OCI-LY3 (cell line): ENCODE data around the gene CNTN2.
A peak's percentile ranks its signal among the peaks of the same experiment; 100 is the strongest.

Experiments
- H2AFZ ChIP-seq: fragments of 200-600, 300-600 bp; shearing (Covaris generic); 2 replicates; pipeline ENCODE4 v1.6.0; 2014; ENCODE audit warnings: antibody characterized with exemption, low read depth, low read length
- H3K27ac ChIP-seq: fragments of 200-600, 300-600 bp; sonication (generic); 2 replicates; pipeline ENCODE4 v1.5.1; 2014; ENCODE audit warnings: mild to moderate bottlenecking, low read length, moderate library complexity, mixed read lengths
- H3K27me3 ChIP-seq: fragments of 200-600, 300-600 bp; sonication (generic); 2 replicates; pipeline ENCODE4 v1.6.1; 2014; ENCODE audit warnings: low read depth, low read length, mixed read lengths
- H3K36me3 ChIP-seq: fragments of 200-600, 300-600 bp; sonication (generic); replicated peaks from 2 replicates; pipeline ENCODE3; 2014; ENCODE audit warnings: low read depth, low read length, mixed read lengths
- H3K4me1 ChIP-seq: fragments of 300-600, 200-600 bp; sonication (generic); 2 replicates; pipeline ENCODE4 v1.6.1; 2014; ENCODE audit warnings: low read length, mixed read lengths
- H3K4me2 ChIP-seq: fragments of 200-600, 300-600 bp; sonication (generic); 2 replicates; pipeline ENCODE4 v1.6.1; 2014; ENCODE audit warnings: low read length, mixed read lengths
- H3K4me3 ChIP-seq: fragments of 300-600, 200-600 bp; sonication (generic); 2 replicates; pipeline ENCODE4 v1.5.1; 2014; ENCODE audit warnings: antibody characterized with exemption, mild to moderate bottlenecking, low read length, moderate library complexity
- H3K79me2 ChIP-seq: fragments of 300-600, 200-600 bp; shearing (Covaris generic); 2 replicates; pipeline ENCODE4 v1.6.1; 2014; ENCODE audit warnings: mild to moderate bottlenecking, low read length, mixed read lengths
- H3K9ac ChIP-seq: fragments of 300-600, 200-600 bp; shearing (Covaris generic); 2 replicates; pipeline ENCODE4 v1.6.0; 2014; ENCODE audit warnings: mild to moderate bottlenecking, low read length, moderate library complexity
- H3K9me3 ChIP-seq: fragments of 200-600, 300-600 bp; shearing (Covaris generic); 2 replicates; pipeline ENCODE4 v1.6.1; 2014; ENCODE audit warnings: low read length, mixed read lengths; ENCODE audit not compliant: insufficient read depth
- H4K20me1 ChIP-seq: fragments of 200-600, 300-600 bp; sonication (generic); 2 replicates; pipeline ENCODE4 v1.6.1; 2016; ENCODE audit warnings: low read length, mixed read lengths; ENCODE audit not compliant: insufficient read depth
- CTCF ChIP-seq: fragments of 200-600, 300-600 bp; sonication (generic); IDR thresholded peaks from 2 replicates; pipeline ENCODE4 v1.5.1; 2014; ENCODE audit warnings: antibody characterized with exemption, low read length, low read depth
- EZH2phosphoT487 ChIP-seq: fragments of 200-600 bp; shearing (Covaris generic); IDR thresholded peaks from 2 replicates; pipeline ENCODE4 v1.6.1; 2018; ENCODE audit warnings: antibody characterized with exemption, mixed run types, low read depth

CNTN2 gene

GRCh38 chr1:205052690-205053089, 9.7 kb downstream of the CNTN2 start:
- peaks cover 7% of the 10 kb centered on the region for H3K4me1 ChIP-seq
- H3K27ac ChIP-seq = no peak overlapping the region
- TF ChIP-seq CTCF (no peak), EZH2phosphoT487 (no peak)
- H3K4me3 ChIP-seq = peak overlapping the region; percentile 19; the same call in 1 of the 2 replicates
- no peaks in the 10 kb centered on the region for H3K36me3 ChIP-seq
- no peaks in the 10 kb centered on the region for H3K79me2 ChIP-seq
- H4K20me1 ChIP-seq = no peaks in the 10 kb centered on the region
- H3K9ac ChIP-seq = no peak overlapping the region
- peak overlapping the region; percentile 23 for H3K4me2 ChIP-seq
- H2AFZ ChIP-seq = no peak overlapping the region
- H3K27me3 ChIP-seq = peaks cover 62% of the 10 kb centered on the region
- no peaks in the 10 kb centered on the region for H3K9me3 ChIP-seq

GRCh38 chr1:205053296-205053695, 10.3 kb downstream of the CNTN2 start:
- peak overlapping the region; percentile 23; the same call in 1 of the 2 replicates for H3K4me2 ChIP-seq
- H3K27me3 ChIP-seq = peaks cover 57% of the 10 kb centered on the region

GRCh38 chr1:205054013-205054412, 11.0 kb downstream of the CNTN2 start:
- H3K79me2 ChIP-seq = no peaks in the 10 kb centered on the region
- H3K36me3 ChIP-seq = no peaks in the 10 kb centered on the region
- no peaks in the 10 kb centered on the region for H4K20me1 ChIP-seq
- TF ChIP-seq CTCF (no peak), EZH2phosphoT487 (no peak)
- H3K9ac ChIP-seq = no peak overlapping the region
- H3K4me2 ChIP-seq = no peak overlapping the region
- H2AFZ ChIP-seq = no peak overlapping the region
- H3K4me3 ChIP-seq = no peak overlapping the region
- H3K9me3 ChIP-seq = no peaks in the 10 kb centered on the region
- peaks cover 52% of the 10 kb centered on the region for H3K27me3 ChIP-seq
- H3K4me1 ChIP-seq = peaks cover 7% of the 10 kb centered on the region
- H3K27ac ChIP-seq = no peak overlapping the region

More at GRCh38 chr1:205053296-205053695, 10.3 kb downstream of the CNTN2 start:
- no peaks in the 10 kb centered on the region for H3K9me3 ChIP-seq
- no peak overlapping the region for H2AFZ ChIP-seq
- no peak overlapping the region for H3K9ac ChIP-seq
- H3K27ac ChIP-seq = no peak overlapping the region
- no peaks in the 10 kb centered on the region for H3K79me2 ChIP-seq
- TF ChIP-seq EZH2phosphoT487 (no peak), CTCF (no peak)
- no peak overlapping the region for H3K4me3 ChIP-seq
- H4K20me1 ChIP-seq = no peaks in the 10 kb centered on the region
- H3K4me1 ChIP-seq = peaks cover 7% of the 10 kb centered on the region
- H3K36me3 ChIP-seq = no peaks in the 10 kb centered on the region

DNA sequence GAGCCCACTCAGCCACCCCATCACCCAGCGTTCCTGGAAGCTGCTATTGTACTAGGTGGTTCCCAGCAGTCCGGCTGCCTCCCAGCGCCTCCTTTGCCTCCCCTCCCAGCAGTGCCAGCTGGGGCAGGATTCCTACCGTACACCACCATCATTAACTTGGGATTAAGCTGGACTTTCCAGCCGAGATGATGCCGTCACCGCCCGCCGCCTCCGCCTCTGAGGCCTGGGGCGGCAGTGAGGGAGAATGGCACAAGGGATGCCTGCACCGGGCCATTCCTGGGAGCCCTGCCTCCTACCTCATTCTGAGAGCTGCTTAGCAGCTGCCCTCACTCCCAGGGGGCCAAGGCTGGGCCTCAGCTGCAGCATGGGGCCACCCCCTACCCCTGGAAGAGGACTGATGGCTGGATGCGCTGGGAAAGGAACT, 13.2 kb downstream of the CNTN2 start:
- H3K4me3 ChIP-seq = no peak overlapping the region
- H3K27ac ChIP-seq = no peak overlapping the region
- no peaks in the 10 kb centered on the region for H3K79me2 ChIP-seq
- H3K4me1 ChIP-seq = peaks cover 8% of the 10 kb centered on the region
- peaks cover 41% of the 10 kb centered on the region for H3K27me3 ChIP-seq
- H3K4me2 ChIP-seq = no peak overlapping the region
- no peaks in the 10 kb centered on the region for H3K9me3 ChIP-seq
- no peaks in the 10 kb centered on the region for H3K36me3 ChIP-seq
- TF ChIP-seq CTCF (no peak), EZH2phosphoT487 (no peak)
- no peak overlapping the region for H3K9ac ChIP-seq
- H2AFZ ChIP-seq = no peak overlapping the region
- H4K20me1 ChIP-seq = no peaks in the 10 kb centered on the region
